PC-3 (cell line): ENCODE measurements around the gene EPG5. TPM values are rescaled to one million over a fixed set of nuclear protein-coding genes. Genes with fewer than 3 reads are reported as not detected.
A peak's percentile ranks its signal among the peaks of the same experiment; 100 is the strongest.

Experiments used
- ATAC-seq: fragments of 200-7000 bp; cut with Tn5 transposase; 2 replicates; pipeline ENCODE4 v1.9.1; 2020; ENCODE audit warnings: mild to moderate bottlenecking, moderate library complexity
- BruUV-seq: library from RNA; stranded (reverse); fragments of 400-500 nt; replicated peaks from 2 replicates; lab custom pipeline; 2021; lab: Mats Ljungman, UMichigan
- CTCF ChIA-PET: fragments of 300-600 bp; sonication (Branson Sonifier 250); formaldehyde crosslinking; loops from one replicate; lab custom pipeline; 2022; ENCODE audit warnings: antibody characterized with exemption; lab: Charles Lee
- POLR2A ChIA-PET: fragments of 300-600 bp; sonication (Branson Sonifier 250); formaldehyde crosslinking; loops from one replicate; lab custom pipeline; 2022; ENCODE audit warnings: antibody characterized with exemption; ENCODE audit not compliant: unreplicated experiment; lab: Charles Lee
- DNase-seq: peaks from one replicate; pipeline ENCODE4 v3.0.0-alpha.2; 2015
- H2AFZ ChIP-seq: fragments of 300-600 bp; sonication (generic); 2 replicates; pipeline ENCODE4 v1.6.0; 2016; ENCODE audit warnings: antibody characterized with exemption, low read length
- H3F3A ChIP-seq: fragments of 300-600 bp; sonication (generic); one replicate; pipeline ENCODE4 v1.6.0; 2017; ENCODE audit warnings: antibody characterized with exemption, low read length, control low read depth, mild to moderate bottlenecking; ENCODE audit not compliant: unreplicated experiment
- H3K27ac ChIP-seq: fragments of 300-600 bp; sonication (generic); 2 replicates; pipeline ENCODE4 v1.5.1; 2016; ENCODE audit warnings: mild to moderate bottlenecking, low read length
- H3K27me3 ChIP-seq: fragments of 300-600 bp; sonication (generic); 2 replicates; pipeline ENCODE4 v1.6.1; 2016; ENCODE audit warnings: low read length, mixed read lengths
- H3K36me3 ChIP-seq: fragments of 300-600 bp; sonication (generic); 2 replicates; pipeline ENCODE4 v1.6.1; 2016; ENCODE audit warnings: low read depth, mixed run types, low read length, mixed read lengths
- H3K4me1 ChIP-seq: fragments of 300-600 bp; sonication (generic); 2 replicates; pipeline ENCODE4 v1.5.1; 2016; ENCODE audit warnings: low read length; ENCODE audit not compliant: insufficient read depth
- H3K4me2 ChIP-seq: fragments of 300-600 bp; sonication (generic); 2 replicates; pipeline ENCODE4 v1.6.0; 2016; ENCODE audit warnings: low read length
- H3K4me3 ChIP-seq: fragments of 300-600 bp; sonication (generic); 2 replicates; pipeline ENCODE4 v1.5.1; 2016; ENCODE audit warnings: mild to moderate bottlenecking, low read length, mixed read lengths
- H3K79me2 ChIP-seq: fragments of 300-600 bp; sonication (generic); 2 replicates; pipeline ENCODE4 v1.6.1; 2017; ENCODE audit warnings: low read length, mixed read lengths
- H3K9ac ChIP-seq: fragments of 300-600 bp; sonication (generic); 2 replicates; pipeline ENCODE4 v1.6.0; 2016; ENCODE audit warnings: mild to moderate bottlenecking, low read length
- H3K9me2 ChIP-seq: fragments of 300-600 bp; sonication (generic); replicated peaks from 2 replicates; pipeline ENCODE4 v1.6.1; 2016; ENCODE audit warnings: mixed run types, low read length, mixed read lengths
- H3K9me3 ChIP-seq: fragments of 300-600 bp; sonication (generic); 2 replicates; pipeline ENCODE4 v1.6.1; 2016; ENCODE audit warnings: low read length, mixed read lengths
- H4K20me1 ChIP-seq: fragments of 300-600 bp; sonication (generic); 2 replicates; pipeline ENCODE4 v1.6.1; 2016; ENCODE audit warnings: low read length, mixed read lengths
- EZH2 ChIP-seq: fragments of 300-600 bp; sonication (generic); IDR thresholded peaks from one replicate; pipeline ENCODE4 v1.6.1; 2017; ENCODE audit warnings: antibody characterized with exemption, mild to moderate bottlenecking, low read length; ENCODE audit not compliant: unreplicated experiment
- EZH2phosphoT487 ChIP-seq: fragments of 300-600 bp; sonication (generic); IDR thresholded peaks from 2 replicates; pipeline ENCODE4 v1.6.1; 2018; ENCODE audit warnings: mild to moderate bottlenecking, antibody characterized with exemption, low read length, borderline replicate concordance
- intact Hi-C: fragments of 100-400 bp; cut with micrococcal nuclease; formaldehyde crosslinking; loops from 2 replicates; pipeline ENCODE4 v1.9.0; 2023
- total RNA-seq: library from RNA; depleted of rRNA; stranded (reverse); fragments of >200 nt; gene quantifications from 2 replicates; pipeline ENCODE4 v1.2.3, GENCODE V29; 2014
- TF ChIP-seq, protein P1 (sequence below): fragments of 300-600 bp; sonication (generic); conservative IDR thresholded peaks from 2 replicates; pipeline ENCODE4 v1.5.1; 2017; ENCODE audit warnings: antibody characterized with exemption, low read depth, mild to moderate bottlenecking, low read length

The EPG5 gene
- total RNA-seq, 1 experiment from 2014 or later = 7.1 TPM

DNA sequence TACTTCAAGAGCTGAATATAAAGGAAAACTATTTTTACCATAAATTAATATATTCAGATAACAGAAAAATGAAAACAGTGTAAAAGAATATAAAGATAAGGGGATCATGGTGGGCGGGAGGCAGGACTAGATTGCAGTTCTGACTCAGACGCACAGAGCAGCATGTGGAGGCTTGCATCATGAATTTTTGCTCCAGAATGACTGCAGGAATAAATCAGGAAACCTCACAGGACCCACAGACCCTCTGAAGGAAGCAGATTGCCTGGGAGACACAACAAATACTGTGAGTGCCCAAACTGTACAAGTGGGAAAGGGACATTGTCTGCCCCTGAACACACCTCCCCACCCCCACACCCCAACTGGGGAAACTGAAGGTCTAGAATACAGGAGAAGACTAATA is 160.9 kb downstream of the EPG5 start:
- Histone ChIP-seq H2AFZ (no peak overlapping the region), H3F3A (no peaks in the 10 kb centered on the region), H3K27me3 (no peaks in the 10 kb centered on the region), H3K4me3 (no peak overlapping the region), H3K9me3 (no peaks in the 10 kb centered on the region), H3K9me2 (no peaks in the 10 kb centered on the region), H3K4me2 (no peak overlapping the region), H3K9ac (no peak overlapping the region), H3K36me3 (peaks cover 7% of the 10 kb centered on the region; the same call in 1 of the 2 replicates), H3K79me2 (no peaks in the 10 kb centered on the region), H4K20me1 (no peaks in the 10 kb centered on the region), H3K27ac (no peak overlapping the region), H3K4me1 (peaks cover 18% of the 10 kb centered on the region)
- intact Hi-C loops = no loop called here
- no peak for DNase-seq
- BruUV-seq = no TSS peak
- ChIA-PET POLR2A (no interaction called here), CTCF (no interaction called here)
- no peak for TF ChIP-seq EZH2phosphoT487
- TF ChIP-seq, protein P1, sequence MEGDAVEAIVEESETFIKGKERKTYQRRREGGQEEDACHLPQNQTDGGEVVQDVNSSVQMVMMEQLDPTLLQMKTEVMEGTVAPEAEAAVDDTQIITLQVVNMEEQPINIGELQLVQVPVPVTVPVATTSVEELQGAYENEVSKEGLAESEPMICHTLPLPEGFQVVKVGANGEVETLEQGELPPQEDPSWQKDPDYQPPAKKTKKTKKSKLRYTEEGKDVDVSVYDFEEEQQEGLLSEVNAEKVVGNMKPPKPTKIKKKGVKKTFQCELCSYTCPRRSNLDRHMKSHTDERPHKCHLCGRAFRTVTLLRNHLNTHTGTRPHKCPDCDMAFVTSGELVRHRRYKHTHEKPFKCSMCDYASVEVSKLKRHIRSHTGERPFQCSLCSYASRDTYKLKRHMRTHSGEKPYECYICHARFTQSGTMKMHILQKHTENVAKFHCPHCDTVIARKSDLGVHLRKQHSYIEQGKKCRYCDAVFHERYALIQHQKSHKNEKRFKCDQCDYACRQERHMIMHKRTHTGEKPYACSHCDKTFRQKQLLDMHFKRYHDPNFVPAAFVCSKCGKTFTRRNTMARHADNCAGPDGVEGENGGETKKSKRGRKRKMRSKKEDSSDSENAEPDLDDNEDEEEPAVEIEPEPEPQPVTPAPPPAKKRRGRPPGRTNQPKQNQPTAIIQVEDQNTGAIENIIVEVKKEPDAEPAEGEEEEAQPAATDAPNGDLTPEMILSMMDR = no peak
- TF ChIP-seq EZH2 = no peak
- no peak for ATAC-seq

DNA sequence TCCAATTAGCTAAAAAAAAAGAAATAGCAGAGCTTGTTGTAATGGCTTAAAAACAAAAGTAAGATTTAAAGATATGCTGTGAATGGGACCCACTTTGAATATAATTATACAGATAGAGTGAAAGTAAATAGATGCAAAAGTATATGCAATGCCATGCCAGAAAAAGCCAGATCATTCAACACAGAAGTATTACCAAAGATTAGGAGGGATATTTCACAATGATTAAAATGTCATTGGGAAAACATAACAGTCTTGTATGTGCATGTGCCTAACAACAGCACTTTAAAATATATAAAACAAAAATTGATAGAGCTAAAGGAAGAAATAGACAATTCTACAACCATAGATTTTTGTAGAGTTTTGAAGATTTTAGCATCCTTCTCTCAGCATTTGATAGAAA is 161.6 kb downstream of the EPG5 start:
- peaks cover 20% of the 10 kb centered on the region for H3K4me1 ChIP-seq
- H4K20me1 ChIP-seq = no peaks in the 10 kb centered on the region
- H3K36me3 ChIP-seq = peaks cover 7% of the 10 kb centered on the region; the same call in 1 of the 2 replicates
- no peak overlapping the region for H3K9ac ChIP-seq
- no TSS peak for BruUV-seq
- intact Hi-C loops = no loop called here
- H3F3A ChIP-seq = no peaks in the 10 kb centered on the region
- no peaks in the 10 kb centered on the region for H3K79me2 ChIP-seq
- no peak overlapping the region for H3K4me2 ChIP-seq
- no peak overlapping the region for H2AFZ ChIP-seq
- ChIA-PET CTCF (no interaction called here), POLR2A (no interaction called here)
- no peak for ATAC-seq
- no peak overlapping the region for H3K4me3 ChIP-seq
- H3K27me3 ChIP-seq = no peaks in the 10 kb centered on the region
- no peak overlapping the region for H3K27ac ChIP-seq
- no peak for DNase-seq
- H3K9me2 ChIP-seq = no peaks in the 10 kb centered on the region
- TF ChIP-seq, protein P1 = no peak
- TF ChIP-seq EZH2 (no peak), EZH2phosphoT487 (no peak)
- no peaks in the 10 kb centered on the region for H3K9me3 ChIP-seq

DNA sequence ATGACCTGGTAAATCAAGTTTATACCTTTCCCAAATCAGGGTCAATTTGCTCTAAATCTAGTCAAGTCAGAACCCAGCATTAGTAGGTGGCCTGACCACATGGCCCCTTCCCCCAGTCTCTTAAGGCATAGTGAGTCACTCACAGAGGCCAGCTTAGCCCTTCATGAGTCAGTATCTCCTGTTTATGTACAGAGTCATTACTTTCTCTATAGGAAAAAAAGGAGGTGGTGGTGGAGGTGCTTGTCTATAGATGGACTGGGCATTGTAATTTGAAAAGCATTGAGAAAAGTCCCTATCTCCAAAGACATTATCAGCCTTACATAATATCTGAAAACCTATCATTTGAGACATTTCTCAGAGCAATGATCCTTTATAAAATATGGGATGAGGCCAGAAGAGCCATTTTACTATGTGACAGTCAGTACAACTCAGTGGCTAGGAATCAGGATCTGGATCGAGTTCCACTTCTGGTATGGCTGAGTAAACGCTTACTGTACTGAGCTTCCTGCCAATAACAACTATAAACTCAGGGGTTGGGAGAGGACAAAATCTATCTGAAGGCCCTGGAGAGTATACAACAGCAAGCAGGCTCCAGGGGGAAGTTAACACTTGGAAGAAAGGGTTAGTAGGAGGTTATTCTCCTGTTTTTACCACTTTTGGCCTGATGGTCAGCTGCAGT is 164.2 kb downstream of the EPG5 start:
- peaks cover 7% of the 10 kb centered on the region; the same call in 1 of the 2 replicates for H3K36me3 ChIP-seq
- intact Hi-C loops = loop anchor here (1.0 to 2.0 kb wide), 6 partner anchors 10 to 80 kb away; no protein-coding TSS in a partner anchor
- ATAC-seq = peak; percentile 86
- H3K9me2 ChIP-seq = no peaks in the 10 kb centered on the region
- H4K20me1 ChIP-seq = no peaks in the 10 kb centered on the region
- no peaks in the 10 kb centered on the region for H3K27me3 ChIP-seq
- peaks cover 20% of the 10 kb centered on the region for H3K4me1 ChIP-seq
- TF ChIP-seq EZH2 (no peak), EZH2phosphoT487 (no peak)
- TF ChIP-seq, protein P1 = no peak
- POLR2A ChIA-PET = interaction anchor here (0.6 kb wide), 1 partner anchor 82 kb away, joined by 4 read pairs; no protein-coding TSS in a partner anchor
- H3K9ac ChIP-seq = peak overlapping the region; percentile 91
- peak overlapping the region; percentile 21; the same call in 1 of the 2 replicates for H3K4me3 ChIP-seq
- no TSS peak for BruUV-seq
- no peaks in the 10 kb centered on the region for H3K79me2 ChIP-seq
- no peaks in the 10 kb centered on the region for H3F3A ChIP-seq
- H3K9me3 ChIP-seq = no peaks in the 10 kb centered on the region
- DNase-seq = peak; percentile 87
- H3K4me2 ChIP-seq = peak overlapping the region; percentile 73
- H3K27ac ChIP-seq = peak overlapping the region; percentile 100
- CTCF ChIA-PET = interaction anchor here (0.7 to 1.0 kb wide), 4 partner anchors 13 to 37 kb away, joined by 3 to 4 read pairs (median 4); no protein-coding TSS in a partner anchor
- H2AFZ ChIP-seq = peak overlapping the region; percentile 28; the same call in 1 of the 2 replicates
